ENCODE data around the gene INO80E.

Gene INO80E

GRCh38 chr16:29975811-29976511 is 20.1 kb upstream of the INO80E start:
- Histone ChIP-seq H3K36me3 (ENCODE audit: control insufficient read depth, insufficient read depth, low read length) (peaks cover 29% of the 10 kb centered on the region), H3K9me3 (ENCODE audit: control insufficient read depth, low read length) (peaks cover 3% of the 10 kb centered on the region), H3K4me1 (ENCODE audit: control insufficient read depth, insufficient read depth, low read length) (peaks cover 26% of the 10 kb centered on the region), H3K4me3 (ENCODE audit: insufficient read depth, low read depth, low read length) (peak overlapping the region; percentile 64), H3K27ac (ENCODE audit: insufficient read depth, low read depth, low read length, poor library complexity, severe bottlenecking) (no peak overlapping the region), H3K27me3 (ENCODE audit: control insufficient read depth, insufficient read depth, low read length, poor library complexity, severe bottlenecking) (no peaks in the 10 kb centered on the region)
- 46 to 54% methylated on average over 6 of the region's 6 CpGs for WGBS, 2 experiments

- Histone ChIP-seq H3K9me3 (ENCODE audit: control insufficient read depth, low read length) (peaks cover 3% of the 10 kb centered on the region), H3K36me3 (ENCODE audit: control insufficient read depth, insufficient read depth, low read length) (peaks cover 40% of the 10 kb centered on the region), H3K27me3 (ENCODE audit: control insufficient read depth, insufficient read depth, low read length, poor library complexity, severe bottlenecking) (no peaks in the 10 kb centered on the region), H3K4me1 (ENCODE audit: control insufficient read depth, insufficient read depth, low read length) (peaks cover 26% of the 10 kb centered on the region), H3K4me3 (ENCODE audit: insufficient read depth, low read depth, low read length) (no peak overlapping the region), H3K27ac (ENCODE audit: insufficient read depth, low read depth, low read length, poor library complexity, severe bottlenecking) (no peak overlapping the region)
- 89 to 90% methylated on average over 9 of the region's 9 CpGs for WGBS, 2 experiments
Observed at GRCh38 chr16:29977063-29977825, 18.8 kb upstream of the INO80E start.

- H3K27me3 ChIP-seq (ENCODE audit: control insufficient read depth, insufficient read depth, low read length, poor library complexity, severe bottlenecking), result no peaks in the 10 kb centered on the region
- peaks cover 48% of the 10 kb centered on the region for H3K36me3 ChIP-seq (ENCODE audit: control insufficient read depth, insufficient read depth, low read length)
- WGBS, 2 experiments, result 96 to 97% methylated on average over 9 of the region's 9 CpGs
- H3K9me3 ChIP-seq (ENCODE audit: control insufficient read depth, low read length), result peaks cover under 1% of the 10 kb centered on the region
- no peak overlapping the region for H3K27ac ChIP-seq (ENCODE audit: insufficient read depth, low read depth, low read length, poor library complexity, severe bottlenecking)
- peaks cover 26% of the 10 kb centered on the region for H3K4me1 ChIP-seq (ENCODE audit: control insufficient read depth, insufficient read depth, low read length)
- no peak overlapping the region for H3K4me3 ChIP-seq (ENCODE audit: insufficient read depth, low read depth, low read length)
Observed at GRCh38 chr16:29978081-29978480, 18.0 kb upstream of the INO80E start.

GRCh38 chr16:29978564-29979270 is 17.3 kb upstream of the INO80E start:
- Histone ChIP-seq H3K9me3 (ENCODE audit: control insufficient read depth, low read length) (no peaks in the 10 kb centered on the region), H3K27me3 (ENCODE audit: control insufficient read depth, insufficient read depth, low read length, poor library complexity, severe bottlenecking) (no peaks in the 10 kb centered on the region), H3K27ac (ENCODE audit: insufficient read depth, low read depth, low read length, poor library complexity, severe bottlenecking) (no peak overlapping the region), H3K4me3 (ENCODE audit: insufficient read depth, low read depth, low read length) (no peak overlapping the region), H3K4me1 (ENCODE audit: control insufficient read depth, insufficient read depth, low read length) (peaks cover 26% of the 10 kb centered on the region), H3K36me3 (ENCODE audit: control insufficient read depth, insufficient read depth, low read length) (peaks cover 55% of the 10 kb centered on the region)
- WGBS, 2 experiments, result 94 to 95% methylated on average over 9 of the region's 9 CpGs

GRCh38 chr16:29982560-29983419 is 13.3 kb upstream of the INO80E start:
- 94 to 95% methylated on average over 24 of the region's 24 CpGs for WGBS, 2 experiments
- Histone ChIP-seq H3K27me3 (ENCODE audit: control insufficient read depth, insufficient read depth, low read length, poor library complexity, severe bottlenecking) (no peaks in the 10 kb centered on the region), H3K27ac (ENCODE audit: insufficient read depth, low read depth, low read length, poor library complexity, severe bottlenecking) (no peak overlapping the region), H3K4me3 (ENCODE audit: insufficient read depth, low read depth, low read length) (no peak overlapping the region), H3K4me1 (ENCODE audit: control insufficient read depth, insufficient read depth, low read length) (no peaks in the 10 kb centered on the region), H3K9me3 (ENCODE audit: control insufficient read depth, low read length) (no peaks in the 10 kb centered on the region), H3K36me3 (ENCODE audit: control insufficient read depth, insufficient read depth, low read length) (peaks cover 85% of the 10 kb centered on the region)

- no peaks in the 10 kb centered on the region for H3K4me1 ChIP-seq (ENCODE audit: control insufficient read depth, insufficient read depth, low read length)
- no peaks in the 10 kb centered on the region for H3K27me3 ChIP-seq (ENCODE audit: control insufficient read depth, insufficient read depth, low read length, poor library complexity, severe bottlenecking)
- peaks cover 81% of the 10 kb centered on the region for H3K36me3 ChIP-seq (ENCODE audit: control insufficient read depth, insufficient read depth, low read length)
- no peak overlapping the region for H3K27ac ChIP-seq (ENCODE audit: insufficient read depth, low read depth, low read length, poor library complexity, severe bottlenecking)
- H3K9me3 ChIP-seq (ENCODE audit: control insufficient read depth, low read length), result no peaks in the 10 kb centered on the region
- 95 to 96% methylated on average over 12 of the region's 12 CpGs for WGBS, 2 experiments
- H3K4me3 ChIP-seq (ENCODE audit: insufficient read depth, low read depth, low read length), result no peak overlapping the region
Observed at GRCh38 chr16:29983420-29984136, 12.5 kb upstream of the INO80E start.

GRCh38 chr16:29984137-29984763 is 11.8 kb upstream of the INO80E start:
- 96% methylated on average over 6 of the region's 6 CpGs for WGBS, 2 experiments
- no peak overlapping the region for H3K4me3 ChIP-seq (ENCODE audit: insufficient read depth, low read depth, low read length)
- H3K27me3 ChIP-seq (ENCODE audit: control insufficient read depth, insufficient read depth, low read length, poor library complexity, severe bottlenecking), result no peaks in the 10 kb centered on the region
- peaks cover 78% of the 10 kb centered on the region for H3K36me3 ChIP-seq (ENCODE audit: control insufficient read depth, insufficient read depth, low read length)
- H3K4me1 ChIP-seq (ENCODE audit: control insufficient read depth, insufficient read depth, low read length), result no peaks in the 10 kb centered on the region
- no peak overlapping the region for H3K27ac ChIP-seq (ENCODE audit: insufficient read depth, low read depth, low read length, poor library complexity, severe bottlenecking)
- no peaks in the 10 kb centered on the region for H3K9me3 ChIP-seq (ENCODE audit: control insufficient read depth, low read length)

- H3K27ac ChIP-seq (ENCODE audit: insufficient read depth, low read depth, low read length, poor library complexity, severe bottlenecking), result no peak overlapping the region
- H3K36me3 ChIP-seq (ENCODE audit: control insufficient read depth, insufficient read depth, low read length), result peaks cover 78% of the 10 kb centered on the region
- no peak overlapping the region for H3K4me3 ChIP-seq (ENCODE audit: insufficient read depth, low read depth, low read length)
Observed at GRCh38 chr16:29984764-29985147, 11.3 kb upstream of the INO80E start.

GRCh38 chr16:29985271-29985811 is 10.7 kb upstream of the INO80E start:
- no peaks in the 10 kb centered on the region for H3K4me1 ChIP-seq (ENCODE audit: control insufficient read depth, insufficient read depth, low read length)
- H3K27ac ChIP-seq (ENCODE audit: insufficient read depth, low read depth, low read length, poor library complexity, severe bottlenecking), result no peak overlapping the region
- no peaks in the 10 kb centered on the region for H3K9me3 ChIP-seq (ENCODE audit: control insufficient read depth, low read length)
- H3K36me3 ChIP-seq (ENCODE audit: control insufficient read depth, insufficient read depth, low read length), result peaks cover 77% of the 10 kb centered on the region
- H3K27me3 ChIP-seq (ENCODE audit: control insufficient read depth, insufficient read depth, low read length, poor library complexity, severe bottlenecking), result no peaks in the 10 kb centered on the region
- 96% methylated on average over 28 of the region's 28 CpGs for WGBS, 2 experiments
- H3K4me3 ChIP-seq (ENCODE audit: insufficient read depth, low read depth, low read length), result no peak overlapping the region

More at GRCh38 chr16:29984764-29985147, 11.3 kb upstream of the INO80E start:
- Histone ChIP-seq H3K27me3 (ENCODE audit: control insufficient read depth, insufficient read depth, low read length, poor library complexity, severe bottlenecking) (no peaks in the 10 kb centered on the region), H3K4me1 (ENCODE audit: control insufficient read depth, insufficient read depth, low read length) (no peaks in the 10 kb centered on the region), H3K9me3 (ENCODE audit: control insufficient read depth, low read length) (no peaks in the 10 kb centered on the region)
- WGBS, 2 experiments, result 93 to 97% methylated on average over 5 of the region's 5 CpGs
